Breast epithelium (tissue), 3 donors: Measurements from ENCODE around the gene IL17RD.

ENCODE experiments used
- CTCF ChIP-seq, 3 donors: fragments of 450-650 bp; IDR thresholded peaks; one replicate each; pipeline ENCODE4 v1.5.1; 2016 to 2017; ENCODE audit warnings: antibody characterized with exemption in 3 of 3, mild to moderate bottlenecking in 3 of 3, moderate library complexity in 3 of 3
- POLR2A ChIP-seq: fragments of 450-650 bp; IDR thresholded peaks from one replicate; pipeline ENCODE4 v1.6.1; 2016; ENCODE audit warnings: antibody characterized with exemption, mild to moderate bottlenecking, moderate library complexity
- POLR2AphosphoS5 ChIP-seq, 3 donors: sonication (generic); formaldehyde crosslinking; IDR thresholded peaks; one replicate each; pipeline ENCODE4 v1.6.1; 2017; ENCODE audit warnings: antibody characterized with exemption in 3 of 3

GRCh38 chr3:57066471-57066870 lies 98.7 kb downstream of the IL17RD start:
- TF ChIP-seq CTCF (IDR thresholded peaks at IDR 0.05) (no peak), POLR2A (no peak), POLR2AphosphoS5 (IDR thresholded peaks at IDR 0.05) (no peak)
